ENCODE measurements around the gene TTYH3. TPM values are rescaled to one million over a fixed set of nuclear protein-coding genes. Genes with fewer than 3 reads are reported as not detected.
"Not testable (repeated sequence)": the region's sequence is repeated elsewhere in the genome, so short reads cannot be mapped to it uniquely, and the experiment has no call there.

The TTYH3 gene
- total RNA-seq, 1 donor from 2014 or later: 32.0 TPM

- Mint-ChIP-seq H3K4me1 (ENCODE audit: low read depth) (no peaks in the 10 kb centered on the region), H3K27ac (no peak overlapping the region), H3K9me3 (no peaks in the 10 kb centered on the region), H3K27me3 (ENCODE audit: insufficient read depth) (peaks cover 7% of the 10 kb centered on the region), H3K4me3 (no peak overlapping the region), H3K36me3 (ENCODE audit: low read depth) (no peaks in the 10 kb centered on the region)
- DNase-seq (ENCODE audit: low spot score): peak; percentile 38
- intact Hi-C loops (cut with micrococcal nuclease): loop anchor here (1.0 kb wide), 2 partner anchors 204 to 230 kb away; no protein-coding TSS in a partner anchor
Measured at GRCh38 chr7:2680792-2681490, 49.2 kb downstream of the TTYH3 start.

- no peak overlapping the region for H3K27ac Mint-ChIP-seq
- intact Hi-C loops (cut with micrococcal nuclease): loop anchor here (1.0 kb wide), 2 partner anchors 205 to 231 kb away; no protein-coding TSS in a partner anchor
- H3K27me3 Mint-ChIP-seq (ENCODE audit: insufficient read depth): peaks cover 12% of the 10 kb centered on the region
- no peaks in the 10 kb centered on the region for H3K36me3 Mint-ChIP-seq (ENCODE audit: low read depth)
- H3K4me3 Mint-ChIP-seq: no peak overlapping the region
- no peaks in the 10 kb centered on the region for H3K9me3 Mint-ChIP-seq
- H3K4me1 Mint-ChIP-seq (ENCODE audit: low read depth): no peaks in the 10 kb centered on the region
- no peak for DNase-seq (ENCODE audit: low spot score)
Measured at GRCh38 chr7:2681929-2682799, 50.4 kb downstream of the TTYH3 start.

- Mint-ChIP-seq H3K36me3 (ENCODE audit: low read depth) (no peaks in the 10 kb centered on the region), H3K4me1 (ENCODE audit: low read depth) (peaks cover 7% of the 10 kb centered on the region), H3K9me3 (no peaks in the 10 kb centered on the region), H3K4me3 (no peak overlapping the region), H3K27me3 (ENCODE audit: insufficient read depth) (peaks cover 24% of the 10 kb centered on the region), H3K27ac (no peak overlapping the region)
- DNase-seq (ENCODE audit: low spot score): no peak
- intact Hi-C loops (cut with micrococcal nuclease): no loop called here
Measured at GRCh38 chr7:2684501-2684900, 52.7 kb downstream of the TTYH3 start.

- H3K9me3 Mint-ChIP-seq: no peaks in the 10 kb centered on the region
- no peaks in the 10 kb centered on the region for H3K36me3 Mint-ChIP-seq (ENCODE audit: low read depth)
- no peak for DNase-seq (ENCODE audit: low spot score)
- H3K27ac Mint-ChIP-seq: no peak overlapping the region
- intact Hi-C loops (cut with micrococcal nuclease): no loop called here
- peaks cover 14% of the 10 kb centered on the region for H3K4me1 Mint-ChIP-seq (ENCODE audit: low read depth)
- H3K27me3 Mint-ChIP-seq (ENCODE audit: insufficient read depth): peaks cover 37% of the 10 kb centered on the region
- H3K4me3 Mint-ChIP-seq: no peak overlapping the region
Measured at GRCh38 chr7:2686101-2686500, 54.3 kb downstream of the TTYH3 start.

- Mint-ChIP-seq H3K4me1 (ENCODE audit: low read depth) (peaks cover 14% of the 10 kb centered on the region), H3K27ac (no peak overlapping the region), H3K27me3 (ENCODE audit: insufficient read depth) (peaks cover 44% of the 10 kb centered on the region), H3K36me3 (ENCODE audit: low read depth) (no peaks in the 10 kb centered on the region), H3K9me3 (no peaks in the 10 kb centered on the region), H3K4me3 (no peak overlapping the region)
- intact Hi-C loops (cut with micrococcal nuclease): no loop called here
- DNase-seq (ENCODE audit: low spot score): no peak
Measured at GRCh38 chr7:2687338-2687869, 55.6 kb downstream of the TTYH3 start.

GRCh38 chr7:2687881-2688318 is 56.1 kb downstream of the TTYH3 start, which contains the start of gene AMZ1:
Gene AMZ1, plus strand, starts transcription at chr7:2688202. Its CDS starts 12,250 bp downstream, at chr7:2700452.
- no peak for DNase-seq (ENCODE audit: low spot score)
- intact Hi-C loops (cut with micrococcal nuclease): no loop called here
- Mint-ChIP-seq H3K27ac (no peak within 1 kb of the TSS), H3K9me3 (no peaks in the 10 kb centered on the region), H3K36me3 (ENCODE audit: low read depth) (no peaks in the 10 kb centered on the region), H3K27me3 (ENCODE audit: insufficient read depth) (peaks cover 45% of the 10 kb centered on the region), H3K4me3 (no peak within 1 kb of the TSS), H3K4me1 (ENCODE audit: low read depth) (peaks cover 14% of the 10 kb centered on the region)

- DNase-seq (ENCODE audit: low spot score): no peak
- Mint-ChIP-seq H3K36me3 (ENCODE audit: low read depth) (no peaks in the 10 kb centered on the region), H3K4me3 (no peak overlapping the region), H3K27ac (no peak overlapping the region), H3K9me3 (no peaks in the 10 kb centered on the region), H3K4me1 (ENCODE audit: low read depth) (peaks cover 14% of the 10 kb centered on the region), H3K27me3 (ENCODE audit: insufficient read depth) (peaks cover 45% of the 10 kb centered on the region)
- intact Hi-C loops (cut with micrococcal nuclease): no loop called here
Measured at GRCh38 chr7:2688409-2689342, 56.9 kb downstream of the TTYH3 start.

GRCh38 chr7:2689343-2689847 is 57.6 kb downstream of the TTYH3 start:
- Mint-ChIP-seq H3K9me3 (no peaks in the 10 kb centered on the region), H3K4me3 (no peak overlapping the region), H3K4me1 (ENCODE audit: low read depth) (peaks cover 14% of the 10 kb centered on the region), H3K27me3 (ENCODE audit: insufficient read depth) (peaks cover 47% of the 10 kb centered on the region), H3K27ac (no peak overlapping the region), H3K36me3 (ENCODE audit: low read depth) (no peaks in the 10 kb centered on the region)
- intact Hi-C loops (cut with micrococcal nuclease): no loop called here
- DNase-seq (ENCODE audit: low spot score): no peak

- Mint-ChIP-seq H3K4me3 (no peak overlapping the region), H3K27ac (peak overlapping the region; percentile 52), H3K4me1 (ENCODE audit: low read depth) (peaks cover 14% of the 10 kb centered on the region), H3K27me3 (ENCODE audit: insufficient read depth) (peaks cover 46% of the 10 kb centered on the region), H3K36me3 (ENCODE audit: low read depth) (no peaks in the 10 kb centered on the region), H3K9me3 (no peaks in the 10 kb centered on the region)
- intact Hi-C loops (cut with micrococcal nuclease): no loop called here
- DNase-seq (ENCODE audit: low spot score): no peak
Measured at GRCh38 chr7:2689951-2690705, 58.3 kb downstream of the TTYH3 start.

GRCh38 chr7:2691011-2691707 is 59.4 kb downstream of the TTYH3 start:
- H3K27me3 Mint-ChIP-seq (ENCODE audit: insufficient read depth): peaks cover 44% of the 10 kb centered on the region
- intact Hi-C loops (cut with micrococcal nuclease): no loop called here
- peaks cover 14% of the 10 kb centered on the region for H3K4me1 Mint-ChIP-seq (ENCODE audit: low read depth)
- no peak overlapping the region for H3K27ac Mint-ChIP-seq
- DNase-seq (ENCODE audit: low spot score): no peak
- no peaks in the 10 kb centered on the region for H3K9me3 Mint-ChIP-seq
- no peak overlapping the region for H3K4me3 Mint-ChIP-seq
- no peaks in the 10 kb centered on the region for H3K36me3 Mint-ChIP-seq (ENCODE audit: low read depth)

GRCh38 chr7:2691932-2692439 is 60.2 kb downstream of the TTYH3 start:
- H3K27me3 Mint-ChIP-seq (ENCODE audit: insufficient read depth): peaks cover 42% of the 10 kb centered on the region
- DNase-seq (ENCODE audit: low spot score); H3K4me3 Mint-ChIP-seq; H3K36me3 Mint-ChIP-seq (ENCODE audit: low read depth); intact Hi-C loops (cut with micrococcal nuclease); H3K27ac Mint-ChIP-seq; H3K9me3 Mint-ChIP-seq: not testable (repeated sequence)
- H3K4me1 Mint-ChIP-seq (ENCODE audit: low read depth): peaks cover 14% of the 10 kb centered on the region
